Motor neuron (in vitro differentiated cells): Measurements from ENCODE around the gene PLXNA4. TPM values are rescaled to one million over a fixed set of nuclear protein-coding genes. Genes with fewer than 3 reads are reported as not detected.

Source experiments
- ATAC-seq, 8 experiments: fragments of 200-7000 bp; cut with Tn5 transposase; replicated peaks in 6 of 8; 2 replicates each; pipeline ENCODE4 v1.8.0; 2021; ENCODE audit warnings: mild to moderate bottlenecking in 8 of 8, moderate library complexity in 8 of 8
- H3K27ac ChIP-seq, 2 donors: fragments of 250-450 bp; sonication (Bioruptor Pico); 2 replicates each; pipeline ENCODE4 v1.9.0; 2021; ENCODE audit warnings: antibody characterized with exemption in 2 of 2, mild to moderate bottlenecking in 2 of 2, moderate library complexity in 1 of 2
- H3K4me1 ChIP-seq, 2 donors: fragments of 250-450 bp; sonication (Bioruptor Pico); replicated peaks in 1 of 2; 2 replicates each; pipeline ENCODE4 v1.6.1; 2021; ENCODE audit warnings: antibody characterized with exemption in 2 of 2, mild to moderate bottlenecking in 2 of 2, moderate library complexity in 1 of 2
- H3K4me3 ChIP-seq, 5 donors: fragments of 250-450 bp; sonication (Bioruptor Pico); 2 replicates each; pipeline ENCODE4 v1.9.0; 2021; ENCODE audit warnings: antibody characterized with exemption in 5 of 5, mild to moderate bottlenecking in 5 of 5, moderate library complexity in 4 of 5
- WGBS, 10 experiments: fragments of 450-650 bp; shearing (Covaris generic); methylation state at CpG; one replicate each; pipeline ENCODE4 v1.0.0; 2022; 5-methylcytosine and 5-hydroxymethylcytosine counted together
- in situ Hi-C, 9 experiments: fragments of 400-800 bp; cut with MboI; loops; one replicate each; pipeline ENCODE4 v1.15.0; 2021; ENCODE audit warnings: low sequenced_read_pairs in 9 of 9, low pct_unique_long_range_greater_than_20kb in 2 of 9; ENCODE audit not compliant: unreplicated experiment in 9 of 9
- total RNA-seq, 8 experiments: library from RNA; unstranded; fragments of 300-600 nt; gene quantifications; 2 replicates each; pipeline versions ENCODE4 v1.2.3 to v1.2.4, GENCODE V29; 2022

PLXNA4 gene
- total RNA-seq, 8 experiments from 2014 or later: 0.38 to 8.5 (median 2.6) TPM

DNA sequence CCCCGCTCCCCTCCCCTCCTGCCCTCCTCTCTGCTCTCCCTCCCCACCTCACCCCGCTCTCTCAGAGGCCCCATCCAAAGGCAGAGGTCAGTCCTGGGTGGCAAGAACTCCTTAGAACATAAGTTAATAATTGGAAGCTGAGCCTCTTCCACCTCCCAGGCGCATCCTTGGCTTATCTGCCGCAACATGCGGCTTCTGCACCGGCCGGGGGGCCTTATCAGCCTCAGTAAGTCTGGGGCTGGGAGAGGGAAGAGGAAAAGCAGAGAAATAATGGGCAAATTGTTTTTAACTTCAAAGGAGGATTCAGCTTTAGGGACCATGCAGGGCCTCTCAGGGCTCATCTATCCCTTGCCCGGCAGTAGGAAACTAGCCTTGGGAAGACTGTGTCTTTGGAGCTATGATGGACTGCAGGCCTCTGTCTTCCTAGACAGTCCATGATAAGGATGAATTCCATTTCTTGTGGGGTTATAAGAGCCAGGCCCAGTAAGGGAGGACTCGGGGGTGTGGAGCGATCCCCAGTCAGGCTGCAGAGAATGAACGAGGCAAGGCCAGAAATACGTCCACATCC, 411.6 kb downstream of the PLXNA4 start:
- Histone ChIP-seq H3K4me1 (peaks cover 0 to 2% of the 10 kb centered on the region in 2 donors), H3K4me3 (no peak overlapping the region), H3K27ac (no peak overlapping the region)
- in situ Hi-C loops: no loop called here
- 59 to 100% (median 76%) methylated on average over 1 to 5 of the region's 12 CpGs; no CpG with 5 or more reads in 5 of the 10 experiments for WGBS, 10 experiments
- ATAC-seq: no peak

- ATAC-seq: no peak
- in situ Hi-C loops: no loop called here
- Histone ChIP-seq H3K27ac (no peak overlapping the region), H3K4me1 (peaks cover 0 to 2% of the 10 kb centered on the region in 2 donors), H3K4me3 (no peak overlapping the region)
- WGBS, 10 experiments: 37 to 95% (median 63%) methylated on average over 2 to 8 of the region's 12 CpGs; no CpG with 5 or more reads in 3 of the 10 experiments
Observed at GRCh38 chr7:132162556-132163144, 413.6 kb downstream of the PLXNA4 start.

DNA sequence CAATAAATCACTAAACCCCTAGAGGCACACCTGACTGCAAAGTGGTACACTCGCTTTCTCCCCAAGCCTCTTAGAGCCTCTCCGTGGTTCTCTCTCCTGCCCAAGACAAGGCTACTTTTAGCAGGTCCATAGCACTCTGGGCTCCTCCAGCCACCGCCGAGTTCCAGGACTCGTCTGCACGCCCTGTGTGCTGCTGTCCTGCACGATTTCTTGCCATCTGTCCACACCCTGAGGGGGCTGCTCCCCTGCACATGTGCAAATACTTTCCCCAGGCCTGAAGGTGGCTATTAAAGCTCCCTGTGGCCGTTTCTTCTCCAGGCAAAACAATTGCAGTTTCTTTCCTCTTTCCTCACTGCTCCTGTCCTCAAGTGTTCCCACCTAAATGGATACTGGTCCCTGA, 414.3 kb downstream of the PLXNA4 start:
- Histone ChIP-seq H3K27ac (no peak overlapping the region), H3K4me3 (no peak overlapping the region), H3K4me1 (peaks cover 0 to 2% of the 10 kb centered on the region in 2 donors)
- 19 to 77% (median 67%) methylated on average over 2 to 8 of the region's 8 CpGs; no CpG with 5 or more reads in 6 of the 10 experiments for WGBS, 10 experiments
- in situ Hi-C loops: no loop called here
- no peak for ATAC-seq

GRCh38 chr7:132161533-132161915, 414.7 kb downstream of the PLXNA4 start:
- Histone ChIP-seq H3K27ac (no peak overlapping the region), H3K4me1 (peaks cover 0 to 2% of the 10 kb centered on the region in 2 donors), H3K4me3 (no peak overlapping the region)
- in situ Hi-C loops: no loop called here
- WGBS, 10 experiments: 80 to 100% (median 94%) methylated on average over 2 to 7 of the region's 12 CpGs; no CpG with 5 or more reads in 7 of the 10 experiments
- no peak for ATAC-seq

- peaks cover 0 to 2% of the 10 kb centered on the region in 2 donors for H3K4me1 ChIP-seq
- in situ Hi-C loops: no loop called here
- no peak overlapping the region for H3K27ac ChIP-seq
- no peak overlapping the region for H3K4me3 ChIP-seq
- peak in 2 of 8 experiments; percentile 43 to 57 for ATAC-seq
- WGBS, 10 experiments: 0 to 80% (median 58%) methylated on average over 1 to 7 of the region's 10 CpGs; no CpG with 5 or more reads in 3 of the 10 experiments
Observed at GRCh38 chr7:132160611-132161532, 415.4 kb downstream of the PLXNA4 start.

DNA sequence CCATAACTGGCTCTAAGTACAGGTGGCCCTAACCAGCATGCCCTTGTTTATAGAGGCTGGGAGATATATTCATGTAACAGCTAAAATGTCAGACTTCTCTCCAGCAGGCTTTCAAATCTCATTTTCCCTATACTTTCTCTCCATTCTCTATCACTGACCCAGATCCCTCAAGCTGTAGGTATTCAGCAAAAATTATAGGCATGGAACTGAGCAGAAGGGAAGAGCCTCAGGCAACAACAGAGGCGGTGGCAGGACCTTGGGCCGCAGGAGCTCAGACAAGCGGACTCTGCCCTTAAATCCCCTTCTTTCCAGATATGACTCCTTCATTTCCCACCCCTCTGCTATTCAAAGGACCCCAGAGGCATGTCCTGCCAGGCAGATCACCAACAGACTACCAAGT, 417.4 kb downstream of the PLXNA4 start:
- in situ Hi-C loops: no loop called here
- 69 to 100% (median 90%) methylated on average over 1 to 2 of the region's 3 CpGs; no CpG with 5 or more reads in 6 of the 10 experiments for WGBS, 10 experiments
- no peak overlapping the region for H3K4me3 ChIP-seq
- H3K27ac ChIP-seq: no peak overlapping the region
- no peak for ATAC-seq
- peaks cover 4 to 9% of the 10 kb centered on the region in 2 donors for H3K4me1 ChIP-seq

- peaks cover 4 to 9% of the 10 kb centered on the region in 2 donors for H3K4me1 ChIP-seq
- in situ Hi-C loops: no loop called here
- WGBS, 10 experiments: 20 to 100% (median 100%) methylated on average over 1 of the region's 2 CpGs; no CpG with 5 or more reads in 5 of the 10 experiments
- H3K4me3 ChIP-seq: no peak overlapping the region
- H3K27ac ChIP-seq: no peak overlapping the region
- ATAC-seq: no peak
Observed at GRCh38 chr7:132158166-132158565, 418.1 kb downstream of the PLXNA4 start.

DNA sequence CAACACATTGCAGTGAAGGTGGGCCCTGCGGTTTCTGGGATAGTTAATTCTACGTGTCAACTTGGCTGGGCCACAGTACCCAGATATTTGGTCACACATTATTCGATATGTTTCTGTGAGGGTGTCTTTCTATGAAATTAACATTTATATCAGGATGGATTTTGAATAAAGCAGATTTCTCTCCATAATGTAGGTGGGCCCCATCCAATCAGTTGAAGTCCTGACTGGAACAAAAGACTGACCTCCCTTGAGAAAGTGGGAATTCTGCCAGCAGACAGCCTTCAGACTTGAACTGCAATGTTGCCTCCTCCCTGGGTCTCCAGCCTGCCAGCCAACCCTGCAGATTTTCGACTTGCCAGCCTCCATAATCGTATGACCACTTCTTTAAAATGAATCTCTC, 420.6 kb downstream of the PLXNA4 start:
- Histone ChIP-seq H3K4me1 (peaks cover 4 to 7% of the 10 kb centered on the region in 2 donors), H3K27ac (no peak overlapping the region), H3K4me3 (no peak overlapping the region)
- WGBS, 10 experiments: 42 to 100% (median 84%) methylated on average over 1 to 5 of the region's 5 CpGs; no CpG with 5 or more reads in 3 of the 10 experiments
- in situ Hi-C loops: no loop called here
- no peak for ATAC-seq

GRCh38 chr7:132154695-132155471, 421.4 kb downstream of the PLXNA4 start:
- peak in 1 of 8 experiments; percentile 26 for ATAC-seq
- in situ Hi-C loops: no loop called here
- 3 to 87% (median 40%) methylated on average over 3 to 8 of the region's 8 CpGs; no CpG with 5 or more reads in 1 of the 10 experiments for WGBS, 10 experiments

GRCh38 chr7:132154248-132154647, 422.0 kb downstream of the PLXNA4 start:
- H3K4me1 ChIP-seq: peaks cover 4 to 20% of the 10 kb centered on the region in 2 donors
- 11 to 90% (median 68%) methylated on average over 1 to 6 of the region's 6 CpGs; no CpG with 5 or more reads in 2 of the 10 experiments for WGBS, 10 experiments
- in situ Hi-C loops: no loop called here
- H3K27ac ChIP-seq: no peak overlapping the region
- H3K4me3 ChIP-seq: no peak overlapping the region
- ATAC-seq: no peak

More at GRCh38 chr7:132154695-132155471, 421.4 kb downstream of the PLXNA4 start:
- peaks cover 4 to 14% of the 10 kb centered on the region in 2 donors for H3K4me1 ChIP-seq
- H3K27ac ChIP-seq: no peak overlapping the region
- no peak overlapping the region for H3K4me3 ChIP-seq

DNA sequence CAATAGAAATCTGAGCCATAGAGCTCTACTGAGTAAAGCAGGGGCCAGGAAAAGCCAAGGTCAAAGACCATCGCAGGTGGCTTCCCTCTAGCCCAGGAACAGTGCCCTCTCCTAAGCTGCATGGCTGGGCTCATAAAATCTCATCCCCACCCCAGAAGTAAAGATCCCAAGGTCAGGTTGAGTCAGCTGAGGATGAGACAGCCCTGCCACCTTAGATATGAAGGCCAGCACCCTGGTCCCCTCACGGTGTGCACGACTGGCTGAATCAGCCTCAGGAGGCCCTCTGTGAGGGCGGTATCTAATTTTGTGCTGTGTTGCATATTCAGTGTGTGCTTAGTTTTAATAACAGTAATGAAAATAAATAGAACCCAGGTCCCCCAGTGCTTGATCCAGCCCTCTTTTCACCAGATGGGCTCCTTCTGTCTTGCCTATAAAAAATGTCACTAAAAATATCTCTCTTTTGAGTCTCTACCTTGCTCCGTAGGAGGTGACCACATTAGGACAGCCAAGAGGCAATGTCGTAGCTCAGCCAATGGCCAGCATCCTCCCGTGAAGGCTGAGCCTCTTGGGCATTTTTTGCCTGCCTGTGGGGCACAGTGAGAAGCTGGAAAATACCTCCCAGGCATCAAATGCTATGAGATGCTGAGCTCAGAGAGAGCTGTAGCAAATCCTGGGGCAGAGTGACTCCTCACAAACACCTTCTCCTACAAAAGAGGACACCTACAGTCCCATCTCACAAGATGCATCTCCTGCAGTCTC, 424.0 kb downstream of the PLXNA4 start:
- H3K4me3 ChIP-seq: no peak overlapping the region
- peaks cover 4 to 20% of the 10 kb centered on the region in 2 donors for H3K4me1 ChIP-seq
- ATAC-seq: no peak
- no peak overlapping the region for H3K27ac ChIP-seq
- in situ Hi-C loops: no loop called here
- 20 to 100% (median 65%) methylated on average over 1 to 6 of the region's 7 CpGs; no CpG with 5 or more reads in 1 of the 10 experiments for WGBS, 10 experiments

GRCh38 chr7:132150711-132151110, 425.6 kb downstream of the PLXNA4 start:
- no peak for ATAC-seq
- Histone ChIP-seq H3K4me1 (peaks cover 4 to 20% of the 10 kb centered on the region in 2 donors), H3K27ac (no peak overlapping the region), H3K4me3 (no peak overlapping the region)
- 33 to 100% (median 89%) methylated on average over 1 to 2 of the region's 2 CpGs; no CpG with 5 or more reads in 6 of the 10 experiments for WGBS, 10 experiments
- in situ Hi-C loops: no loop called here
